B cell (primary cell): ENCODE measurements around the gene FOXI1. TPM values are rescaled to one million over a fixed set of nuclear protein-coding genes. Genes with fewer than 3 reads are reported as not detected.

Source experiments
- ATAC-seq: fragments of 200-7000 bp; cut with Tn5 transposase; one replicate; pipeline ENCODE4 v1.10.0; 2021; ENCODE audit warnings: low read depth, mild to moderate bottlenecking, moderate number of reproducible peaks, moderate library complexity
- CTCF ChIA-PET: fragments of 350-600 bp; sonication (Branson Sonifier 250); formaldehyde crosslinking; loops from one replicate; lab custom pipeline; 2021; ENCODE audit warnings: antibody characterized with exemption, inconsistent platforms; lab: Charles Lee
- POLR2A ChIA-PET: fragments of 350-600 bp; sonication (Branson Sonifier 250); formaldehyde crosslinking; loops from one replicate; lab custom pipeline; 2021; ENCODE audit warnings: antibody characterized with exemption; lab: Charles Lee
- DNase-seq: peaks from one replicate; pipeline ENCODE4 v3.0.0; 2013
- H2AFZ ChIP-seq: 2 replicates; pipeline ENCODE4 v1.6.1; 2012; ENCODE audit warnings: mild to moderate bottlenecking, low read depth, low read length; ENCODE audit not compliant: insufficient read depth, poor library complexity, severe bottlenecking
- H3K27ac ChIP-seq, 2 donors: 1 replicate in 1 of 2; 2 replicates in 1 of 2; pipeline ENCODE4 v1.5.1; 2012 to 2013; ENCODE audit warnings: low read length in 2 of 2, mild to moderate bottlenecking in 2 of 2, moderate library complexity in 1 of 2
- H3K27me3 ChIP-seq, 4 experiments: fragments of 200-600 bp in 1 of 4; sonication (generic) in 1 of 4; replicated peaks in 1 of 4; 1 replicate in 2 of 4; 2 replicates in 2 of 4; pipeline versions ENCODE4 v1.6.1 to v1.7.0; 2013 to 2016; ENCODE audit warnings: low read length in 3 of 4, mild to moderate bottlenecking in 2 of 4, mixed read lengths in 1 of 4, moderate library complexity in 1 of 4; ENCODE audit not compliant: insufficient read depth in 4 of 4, control insufficient read depth in 3 of 4; ENCODE audit errors: control extremely low read depth in 1 of 4
- H3K36me3 ChIP-seq, 2 experiments: replicated peaks in 1 of 2; 1 replicate in 1 of 2; 2 replicates in 1 of 2; pipeline versions ENCODE4 v1.6.1 to v1.7.1; 2013; ENCODE audit warnings: low read length in 1 of 2; ENCODE audit not compliant: insufficient read depth in 2 of 2, control insufficient read depth in 1 of 2; ENCODE audit errors: control extremely low read depth in 1 of 2, extremely low read depth in 1 of 2
- H3K4me1 ChIP-seq, 2 donors: fragments of 200-600 bp in 1 of 2; sonication (generic) in 1 of 2; 1 replicate in 1 of 2; 2 replicates in 1 of 2; pipeline versions ENCODE4 v1.5.1 to v1.6.1; 2013 to 2017; ENCODE audit warnings: low read length in 2 of 2; ENCODE audit not compliant: control insufficient read depth in 2 of 2, insufficient read depth in 2 of 2
- H3K4me2 ChIP-seq: replicated peaks from 2 replicates; pipeline ENCODE3; 2012; ENCODE audit warnings: mild to moderate bottlenecking, low read depth, low read length; ENCODE audit not compliant: poor library complexity, severe bottlenecking
- H3K4me3 ChIP-seq, 5 experiments: fragments of 200-600 bp in 1 of 5; sonication (generic) in 1 of 5; 1 replicate in 3 of 5; 2 replicates in 2 of 5; pipeline versions ENCODE4 v1.5.1 to v1.7.0; 2011 to 2016; ENCODE audit warnings: low read length in 4 of 5, mild to moderate bottlenecking in 4 of 5, low read depth in 2 of 5, control low read depth in 1 of 5, moderate library complexity in 1 of 5; ENCODE audit not compliant: insufficient read depth in 1 of 5; ENCODE audit errors: control extremely low read depth in 1 of 5, extremely low read depth in 1 of 5
- H3K79me2 ChIP-seq: fragments of 200-600 bp; sonication (generic); one replicate; pipeline ENCODE4 v1.6.0; 2016; ENCODE audit warnings: low read length; ENCODE audit not compliant: control insufficient read depth, insufficient read depth
- H3K9ac ChIP-seq: fragments of 200-600 bp; sonication (generic); 2 replicates; pipeline ENCODE4 v1.6.1; 2017; ENCODE audit warnings: mild to moderate bottlenecking, low read length, moderate library complexity
- H3K9me3 ChIP-seq, 3 donors: one replicate each; pipeline versions ENCODE4 v1.6.1 to v1.7.1; 2013; ENCODE audit warnings: low read length in 2 of 3; ENCODE audit not compliant: control insufficient read depth in 2 of 3, insufficient read depth in 1 of 3; ENCODE audit errors: control extremely low read depth in 1 of 3
- H4K20me1 ChIP-seq: 2 replicates; pipeline ENCODE4 v1.6.0; 2012; ENCODE audit warnings: mild to moderate bottlenecking, low read length; ENCODE audit not compliant: insufficient read depth, control insufficient read depth, poor library complexity, severe bottlenecking
- H3K27ac Mint-ChIP-seq: one replicate; pipeline ENCODE4 v1.8.0; 2021; ENCODE audit warnings: mixed read lengths
- H3K27me3 Mint-ChIP-seq: one replicate; pipeline ENCODE4 v1.8.0; 2021; ENCODE audit warnings: mixed read lengths
- H3K4me1 Mint-ChIP-seq: one replicate; pipeline ENCODE4 v1.8.0; 2021; ENCODE audit warnings: mixed read lengths
- H3K4me3 Mint-ChIP-seq: one replicate; pipeline ENCODE4 v1.8.0; 2021; ENCODE audit warnings: mixed read lengths
- H3K9me3 Mint-ChIP-seq: one replicate; pipeline ENCODE4 v1.8.0; 2022; ENCODE audit warnings: mixed read lengths; ENCODE audit not compliant: insufficient read depth
- EZH2 ChIP-seq: IDR thresholded peaks from 2 replicates; pipeline ENCODE4 v1.6.1; 2012; ENCODE audit warnings: borderline replicate concordance, low read depth, mild to moderate bottlenecking, moderate library complexity, low read length; ENCODE audit not compliant: insufficient read depth, poor library complexity, severe bottlenecking
- WGBS: methylation state at CpG from one replicate; pipeline ENCODE4 v1.1.5; 2013; ENCODE audit warnings: missing lambda C conversion rate; ENCODE audit not compliant: insufficient coverage; 5-methylcytosine and 5-hydroxymethylcytosine counted together
- intact Hi-C: fragments of 100-400 bp; cut with micrococcal nuclease; formaldehyde crosslinking; loops from one replicate; pipeline ENCODE4 v1.10.0; 2022
- polyA plus RNA-seq: library from polyadenylated mRNA; depleted of rRNA; stranded (reverse); fragments of >200 nt; gene quantifications from 2 replicates; pipeline ENCODE4 v1.2.3, GENCODE V29; 2012
- total RNA-seq, 2 donors: library from RNA; stranded (reverse); fragments of 120-200 nt in 1 of 2; gene quantifications; 1 replicate in 1 of 2; 2 replicates in 1 of 2; pipeline versions ENCODE4 v1.2.3 to v1.2.4, GENCODE V29; 2013 to 2022
- TF ChIP-seq, protein P1 (sequence below): fragments of 200-600 bp; IDR thresholded peaks from one replicate; pipeline ENCODE4 v1.8.0; 2022; ENCODE audit warnings: antibody characterized with exemption, mild to moderate bottlenecking

FOXI1 gene
- total and polyA plus RNA-seq, 2 donors (not counting 1 experiment from before 2014, with no cell fraction given), result not detected

DNA sequence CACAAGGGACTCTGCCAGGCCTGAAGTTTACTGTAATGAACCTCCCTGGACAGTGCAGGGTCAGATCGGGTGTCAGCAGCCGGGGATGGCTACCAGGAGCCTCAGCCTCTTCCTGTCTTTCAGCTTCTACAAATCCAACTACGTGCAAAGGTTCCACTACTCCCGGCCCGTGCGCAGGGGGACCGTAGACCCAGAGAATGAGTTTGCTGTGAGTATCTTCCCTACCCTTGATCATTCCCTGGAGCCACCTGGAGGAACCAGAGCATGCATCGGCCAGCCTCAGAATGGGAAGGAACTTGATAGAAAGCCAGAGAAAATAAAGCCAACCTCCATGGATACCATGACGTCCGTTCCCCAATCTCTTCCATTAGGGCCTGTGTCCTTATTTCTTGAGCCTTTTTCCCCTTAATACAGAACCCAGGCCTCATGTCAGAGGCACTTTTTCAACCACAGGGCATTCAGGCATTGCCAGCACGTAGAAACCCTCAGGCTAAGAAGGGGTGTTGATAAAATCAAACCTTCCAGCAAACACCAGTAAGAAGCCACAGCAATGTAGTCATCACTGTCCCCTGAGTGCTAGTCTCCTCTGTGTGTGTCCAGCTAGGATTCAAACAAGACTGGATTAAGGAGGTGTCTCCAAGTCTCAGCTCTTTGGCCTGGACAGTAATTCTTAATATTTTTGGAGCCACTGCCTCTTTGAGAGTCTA is 49.0 kb upstream of the FOXI1 start:
- Mint-ChIP-seq H3K27ac (no peak overlapping the region), H3K4me3 (no peak overlapping the region), H3K27me3 (no peaks in the 10 kb centered on the region), H3K4me1 (no peaks in the 10 kb centered on the region), H3K9me3 (no peaks in the 10 kb centered on the region)
- no peaks in the 10 kb centered on the region for H3K4me1 ChIP-seq
- intact Hi-C loops, result no loop called here
- H3K27me3 ChIP-seq, result no peaks in the 10 kb centered on the region
- peaks cover 22 to 92% of the 10 kb centered on the region in 2 experiments for H3K36me3 ChIP-seq
- TF ChIP-seq EZH2, result no peak
- TF ChIP-seq, protein P1, sequence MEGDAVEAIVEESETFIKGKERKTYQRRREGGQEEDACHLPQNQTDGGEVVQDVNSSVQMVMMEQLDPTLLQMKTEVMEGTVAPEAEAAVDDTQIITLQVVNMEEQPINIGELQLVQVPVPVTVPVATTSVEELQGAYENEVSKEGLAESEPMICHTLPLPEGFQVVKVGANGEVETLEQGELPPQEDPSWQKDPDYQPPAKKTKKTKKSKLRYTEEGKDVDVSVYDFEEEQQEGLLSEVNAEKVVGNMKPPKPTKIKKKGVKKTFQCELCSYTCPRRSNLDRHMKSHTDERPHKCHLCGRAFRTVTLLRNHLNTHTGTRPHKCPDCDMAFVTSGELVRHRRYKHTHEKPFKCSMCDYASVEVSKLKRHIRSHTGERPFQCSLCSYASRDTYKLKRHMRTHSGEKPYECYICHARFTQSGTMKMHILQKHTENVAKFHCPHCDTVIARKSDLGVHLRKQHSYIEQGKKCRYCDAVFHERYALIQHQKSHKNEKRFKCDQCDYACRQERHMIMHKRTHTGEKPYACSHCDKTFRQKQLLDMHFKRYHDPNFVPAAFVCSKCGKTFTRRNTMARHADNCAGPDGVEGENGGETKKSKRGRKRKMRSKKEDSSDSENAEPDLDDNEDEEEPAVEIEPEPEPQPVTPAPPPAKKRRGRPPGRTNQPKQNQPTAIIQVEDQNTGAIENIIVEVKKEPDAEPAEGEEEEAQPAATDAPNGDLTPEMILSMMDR, result no peak
- H3K27ac ChIP-seq, result no peak overlapping the region
- WGBS, result 98% methylated on average over 5 of the region's 11 CpGs
- no peak for ATAC-seq
- no peak overlapping the region for H2AFZ ChIP-seq
- ChIA-PET CTCF (no interaction called here), POLR2A (no interaction called here)
- no peaks in the 10 kb centered on the region for H3K79me2 ChIP-seq
- no peak overlapping the region for H3K9ac ChIP-seq
- DNase-seq, result no peak
- no peak overlapping the region for H3K4me3 ChIP-seq
- H3K9me3 ChIP-seq, result peaks cover 0 to 6% (median 2%) of the 10 kb centered on the region in 3 donors
- no peak overlapping the region for H3K4me2 ChIP-seq
- H4K20me1 ChIP-seq, result no peaks in the 10 kb centered on the region

DNA sequence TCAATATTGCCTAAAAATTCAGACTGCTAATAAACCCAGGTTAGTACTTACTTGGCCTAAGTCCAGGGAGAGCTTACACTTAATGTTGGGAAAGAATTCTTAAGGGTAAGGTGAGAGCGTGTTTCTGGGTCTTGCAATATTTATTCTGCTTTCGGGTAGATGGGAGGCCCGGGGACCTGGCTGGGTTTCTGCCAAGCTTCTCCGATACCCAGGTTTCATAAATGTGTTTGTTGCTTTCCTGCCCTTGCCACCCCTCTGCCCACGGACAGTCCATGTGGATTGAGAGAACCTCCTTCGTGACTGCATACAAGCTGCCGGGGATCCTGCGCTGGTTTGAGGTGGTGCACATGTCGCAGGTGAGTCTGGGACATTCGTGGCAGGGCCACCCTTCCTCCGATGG is 48.4 kb upstream of the FOXI1 start:
- Mint-ChIP-seq H3K27ac (no peak overlapping the region), H3K4me3 (no peak overlapping the region), H3K27me3 (no peaks in the 10 kb centered on the region), H3K4me1 (no peaks in the 10 kb centered on the region), H3K9me3 (no peaks in the 10 kb centered on the region)
- H3K9me3 ChIP-seq, result peaks cover 0 to 6% (median 2%) of the 10 kb centered on the region in 3 donors
- TF ChIP-seq EZH2, result no peak
- TF ChIP-seq, protein P1, result no peak
- no peak for ATAC-seq
- H3K9ac ChIP-seq, result no peak overlapping the region
- no peak overlapping the region for H3K27ac ChIP-seq
- H3K4me1 ChIP-seq, result no peaks in the 10 kb centered on the region
- intact Hi-C loops, result no loop called here
- no peak overlapping the region for H2AFZ ChIP-seq
- peaks cover 22 to 92% of the 10 kb centered on the region in 2 experiments for H3K36me3 ChIP-seq
- no peak overlapping the region for H3K4me2 ChIP-seq
- H3K4me3 ChIP-seq, result no peak overlapping the region
- H3K27me3 ChIP-seq, result no peaks in the 10 kb centered on the region
- H4K20me1 ChIP-seq, result no peaks in the 10 kb centered on the region
- H3K79me2 ChIP-seq, result no peaks in the 10 kb centered on the region
- no peak for DNase-seq
- CTCF ChIA-PET, result interaction anchor here (1.4 to 2.6 kb wide), 2 partner anchors 10 to 14 kb away, joined by 4 to 11 read pairs; no protein-coding TSS in a partner anchor
- POLR2A ChIA-PET, result no interaction called here
- WGBS, result over 99% methylated on average over 11 of the region's 11 CpGs
